ENCODE data around the gene HPSE2. TPM values are rescaled to one million over a fixed set of nuclear protein-coding genes. Genes with fewer than 3 reads are reported as not detected.

HPSE2 gene
- total RNA-seq, 2 experiments from 2014 or later = not detected

GRCh38 chr10:98881789-98882188, 353.9 kb downstream of the HPSE2 start:
- no peaks in the 10 kb centered on the region for H3K36me3 ChIP-seq (ENCODE audit: insufficient read depth, low read length)
- Mint-ChIP-seq H3K27me3 (no peaks in the 10 kb centered on the region), H3K27ac (no peak overlapping the region), H3K4me1 (ENCODE audit: low read depth) (no peaks in the 10 kb centered on the region), H3K36me3 (ENCODE audit: low read depth) (no peaks in the 10 kb centered on the region), H3K4me3 (no peak overlapping the region), H3K9me3 (no peaks in the 10 kb centered on the region)
- H3K27me3 ChIP-seq (ENCODE audit: control insufficient read depth in 1 of 2, insufficient read depth in 2 of 2, low read length in 2 of 2) = peaks cover 0 to 2% of the 10 kb centered on the region in 2 experiments
- H3K4me3 ChIP-seq (ENCODE audit: low read length) = no peak overlapping the region
- H3K9me3 ChIP-seq (ENCODE audit: control insufficient read depth in 1 of 2, insufficient read depth in 1 of 2, low read length in 2 of 2) = no peaks in the 10 kb centered on the region
- ATAC-seq (ENCODE audit: poor library complexity) (no peak), DNase-seq (no peak)
- ChIA-PET POLR2A (no interaction called here), CTCF (no interaction called here)
- no peaks in the 10 kb centered on the region for H3K4me1 ChIP-seq (ENCODE audit: insufficient read depth, low read length)
- intact Hi-C loops (cut with DNase I, micrococcal nuclease) = no loop called here
- H3K27ac ChIP-seq (ENCODE audit: low read depth in 1 of 2, low read length in 2 of 2) = no peak overlapping the region
- no peak for TF ChIP-seq CTCF (IDR thresholded peaks at IDR 0.05)

- intact Hi-C loops (cut with DNase I, micrococcal nuclease) = no loop called here
- no peaks in the 10 kb centered on the region for H3K36me3 ChIP-seq (ENCODE audit: insufficient read depth, low read length)
- Mint-ChIP-seq H3K4me1 (ENCODE audit: low read depth) (no peaks in the 10 kb centered on the region), H3K36me3 (ENCODE audit: low read depth) (no peaks in the 10 kb centered on the region), H3K9me3 (no peaks in the 10 kb centered on the region), H3K4me3 (no peak overlapping the region), H3K27ac (no peak overlapping the region), H3K27me3 (no peaks in the 10 kb centered on the region)
- no peak for DNase-seq
- no peak overlapping the region for H3K4me3 ChIP-seq (ENCODE audit: low read length)
- H3K27ac ChIP-seq (ENCODE audit: low read depth in 1 of 2, low read length in 2 of 2) = no peak overlapping the region
- no peaks in the 10 kb centered on the region for H3K4me1 ChIP-seq (ENCODE audit: insufficient read depth, low read length)
- ChIA-PET CTCF (no interaction called here), POLR2A (no interaction called here)
- peaks cover 0 to 2% of the 10 kb centered on the region in 2 experiments for H3K27me3 ChIP-seq (ENCODE audit: control insufficient read depth in 1 of 2, insufficient read depth in 2 of 2, low read length in 2 of 2)
- H3K9me3 ChIP-seq (ENCODE audit: control insufficient read depth in 1 of 2, insufficient read depth in 1 of 2, low read length in 2 of 2) = no peaks in the 10 kb centered on the region
- TF ChIP-seq CTCF (IDR thresholded peaks at IDR 0.05) = no peak
- no peak for ATAC-seq (ENCODE audit: poor library complexity)
These were observed 354.7 kb downstream of the HPSE2 start for GRCh38 chr10:98880971-98881370.

- intact Hi-C loops (cut with DNase I, micrococcal nuclease) = no loop called here
- no peak overlapping the region for H3K27ac Mint-ChIP-seq
- CTCF ChIA-PET = no interaction called here
These were observed 356.7 kb downstream of the HPSE2 start for GRCh38 chr10:98878921-98879320.

More at GRCh38 chr10:98878921-98879320, 356.7 kb downstream of the HPSE2 start:
- Histone ChIP-seq H3K27ac (ENCODE audit: low read depth in 1 of 2, low read length in 2 of 2) (no peak overlapping the region), H3K36me3 (ENCODE audit: insufficient read depth, low read length) (no peaks in the 10 kb centered on the region), H3K4me3 (ENCODE audit: low read length) (no peak overlapping the region), H3K27me3 (ENCODE audit: control insufficient read depth in 1 of 2, insufficient read depth in 2 of 2, low read length in 2 of 2) (peaks cover 0 to 2% of the 10 kb centered on the region in 2 experiments), H3K9me3 (ENCODE audit: control insufficient read depth in 1 of 2, insufficient read depth in 1 of 2, low read length in 2 of 2) (no peaks in the 10 kb centered on the region), H3K4me1 (ENCODE audit: insufficient read depth, low read length) (no peaks in the 10 kb centered on the region)
- H3K36me3 Mint-ChIP-seq (ENCODE audit: low read depth) = no peaks in the 10 kb centered on the region
- ATAC-seq (ENCODE audit: poor library complexity) (no peak), DNase-seq (no peak)
- no peak overlapping the region for H3K4me3 Mint-ChIP-seq
- no peaks in the 10 kb centered on the region for H3K27me3 Mint-ChIP-seq
- no peak for TF ChIP-seq CTCF (IDR thresholded peaks at IDR 0.05)
- no peaks in the 10 kb centered on the region for H3K9me3 Mint-ChIP-seq
- POLR2A ChIA-PET = no interaction called here
- no peaks in the 10 kb centered on the region for H3K4me1 Mint-ChIP-seq (ENCODE audit: low read depth)

All from CD4-positive, alpha-beta T cell (primary cell).